HG02981 (cell line): ENCODE results near the gene MAD1L1.
"Not testable (repeated sequence)": the region's sequence is repeated elsewhere in the genome, so short reads cannot be mapped to it uniquely, and the experiment has no call there.

Experiments used
- ATAC-seq: cut with Tn5 transposase; IDR thresholded peaks from one replicate; pipeline ENCODE4 v1.9.1; 2021; ENCODE audit warnings: mild to moderate bottlenecking, moderate library complexity; ENCODE audit not compliant: unreplicated experiment

MAD1L1 gene

DNA sequence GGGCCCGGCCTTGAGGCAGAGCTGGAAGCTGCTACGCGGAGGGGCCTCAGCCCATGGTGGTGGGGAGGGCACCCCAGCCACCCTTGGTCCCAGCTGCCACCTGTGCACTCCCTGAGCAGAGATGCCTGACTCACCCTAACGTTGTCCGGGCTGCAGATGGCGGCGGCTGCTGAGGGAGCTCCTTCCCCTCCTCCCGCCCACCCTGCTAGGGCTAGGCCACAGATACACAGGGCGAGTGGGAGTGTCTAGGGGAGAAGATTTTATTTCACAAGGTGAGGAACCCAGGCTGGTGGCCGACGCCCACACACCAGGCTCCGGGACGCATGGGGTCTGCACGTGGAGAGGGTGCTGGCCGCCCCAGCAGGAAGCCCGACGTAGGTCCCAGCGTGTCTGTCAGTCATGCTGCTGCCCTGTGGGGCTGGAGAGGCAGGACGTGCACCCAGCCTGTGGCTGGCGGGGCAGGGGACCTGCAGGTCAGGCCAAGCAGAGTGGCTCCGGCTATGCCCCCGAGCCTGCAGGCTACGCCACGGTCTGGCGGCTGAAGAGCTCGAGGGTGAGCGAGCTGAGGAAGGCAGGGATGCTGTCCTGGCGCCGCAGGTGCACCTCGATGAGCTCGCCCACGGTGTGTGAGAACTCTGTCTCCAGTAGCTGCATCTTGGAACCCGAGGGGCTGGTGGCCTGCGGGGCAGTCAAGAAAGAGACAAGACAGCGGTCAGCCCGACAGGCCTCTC lies 417.0 kb downstream of the MAD1L1 start:
- not testable (repeated sequence) for ATAC-seq

DNA sequence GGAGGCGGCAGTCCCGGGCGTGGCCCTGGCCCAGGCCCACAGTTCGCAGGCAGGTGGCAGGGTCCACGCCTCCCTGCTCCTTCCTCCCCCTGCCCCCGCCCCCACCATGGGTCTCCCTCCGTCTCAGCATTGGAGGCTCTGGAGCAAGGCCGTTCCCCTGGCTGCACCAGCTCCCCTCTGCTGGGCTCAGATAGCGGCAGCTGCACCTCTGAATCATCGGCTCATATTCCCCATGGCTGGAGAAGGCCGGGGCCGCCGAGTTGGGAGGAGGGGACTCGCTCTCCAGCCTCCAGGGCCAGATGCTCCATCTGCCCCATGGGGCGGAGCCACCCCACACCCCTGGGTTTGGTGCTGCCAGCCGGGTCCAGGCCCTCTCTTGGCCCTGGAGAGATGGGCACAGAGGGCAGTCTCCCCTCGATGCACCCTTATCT lies 417.7 kb downstream of the MAD1L1 start:
- no peak for ATAC-seq

DNA sequence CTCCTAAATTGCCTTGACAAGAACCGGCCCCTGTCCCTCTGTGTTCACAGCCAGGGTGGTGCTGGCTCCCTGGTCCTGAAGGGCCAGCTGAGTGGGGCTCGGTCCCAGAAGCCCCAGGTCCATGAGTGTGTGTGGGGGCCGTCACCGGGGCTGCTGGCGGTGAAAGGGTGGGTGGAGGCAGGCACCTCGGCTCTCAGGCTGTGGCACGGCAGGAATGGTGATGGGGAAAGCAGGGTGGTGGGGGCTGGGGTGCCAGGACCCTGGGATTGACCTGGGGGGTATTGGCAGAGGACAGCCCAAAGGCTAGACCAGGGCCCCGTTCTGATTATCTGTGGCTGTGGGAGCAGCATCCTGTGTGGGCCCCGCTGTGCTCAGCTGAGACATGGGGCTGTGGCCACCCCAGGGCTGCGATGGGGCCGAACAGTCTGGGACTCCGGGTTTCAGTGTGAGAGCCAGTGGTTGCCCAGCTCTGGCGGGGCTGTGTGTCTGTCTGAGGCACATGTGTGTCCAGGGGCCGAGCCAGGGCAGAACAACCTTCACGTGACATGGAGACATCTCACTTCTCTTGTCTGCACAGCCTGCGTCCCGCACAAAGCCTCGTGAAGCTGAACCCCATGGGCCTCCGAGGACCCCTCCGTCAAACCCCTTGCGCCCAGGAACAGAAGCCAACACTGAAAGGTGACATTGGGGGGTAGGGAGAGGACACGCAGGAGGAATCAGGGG lies 418.5 kb downstream of the MAD1L1 start:
- ATAC-seq, result no peak

DNA sequence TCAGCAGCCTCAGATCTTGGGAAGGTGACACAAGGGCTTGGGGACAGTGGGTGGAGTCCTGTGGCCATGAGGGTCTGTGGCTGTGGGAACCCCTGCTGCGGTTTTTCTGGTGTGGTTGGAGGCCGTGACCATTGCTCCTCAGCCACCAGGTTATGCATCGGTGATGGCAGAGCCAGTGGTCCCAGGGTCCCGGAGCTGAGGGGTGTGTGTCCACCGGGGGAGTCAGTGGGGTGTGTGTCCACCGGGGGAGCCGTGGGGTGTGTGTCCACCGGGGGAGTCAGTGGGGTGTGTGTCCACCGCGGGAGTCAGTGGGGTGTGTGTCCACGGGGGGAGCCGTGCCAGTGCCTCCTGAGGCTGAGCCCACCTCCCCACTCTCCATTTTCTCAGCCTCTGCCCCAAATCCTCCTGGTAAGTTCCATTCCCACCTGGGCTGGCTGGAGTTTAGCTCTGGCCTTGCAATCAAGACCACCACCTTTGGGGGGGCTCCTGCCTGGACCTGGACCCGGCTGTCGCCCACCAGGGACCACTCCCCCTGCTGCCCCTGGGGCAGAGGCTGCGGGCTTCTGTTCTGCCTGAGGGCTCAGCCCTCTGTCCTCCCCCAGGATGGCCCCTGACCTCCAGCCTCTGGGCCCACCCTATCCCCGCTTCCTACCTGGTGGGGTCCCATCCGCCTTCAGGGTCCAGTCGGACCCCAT lies 419.2 kb downstream of the MAD1L1 start:
- no peak for ATAC-seq

DNA sequence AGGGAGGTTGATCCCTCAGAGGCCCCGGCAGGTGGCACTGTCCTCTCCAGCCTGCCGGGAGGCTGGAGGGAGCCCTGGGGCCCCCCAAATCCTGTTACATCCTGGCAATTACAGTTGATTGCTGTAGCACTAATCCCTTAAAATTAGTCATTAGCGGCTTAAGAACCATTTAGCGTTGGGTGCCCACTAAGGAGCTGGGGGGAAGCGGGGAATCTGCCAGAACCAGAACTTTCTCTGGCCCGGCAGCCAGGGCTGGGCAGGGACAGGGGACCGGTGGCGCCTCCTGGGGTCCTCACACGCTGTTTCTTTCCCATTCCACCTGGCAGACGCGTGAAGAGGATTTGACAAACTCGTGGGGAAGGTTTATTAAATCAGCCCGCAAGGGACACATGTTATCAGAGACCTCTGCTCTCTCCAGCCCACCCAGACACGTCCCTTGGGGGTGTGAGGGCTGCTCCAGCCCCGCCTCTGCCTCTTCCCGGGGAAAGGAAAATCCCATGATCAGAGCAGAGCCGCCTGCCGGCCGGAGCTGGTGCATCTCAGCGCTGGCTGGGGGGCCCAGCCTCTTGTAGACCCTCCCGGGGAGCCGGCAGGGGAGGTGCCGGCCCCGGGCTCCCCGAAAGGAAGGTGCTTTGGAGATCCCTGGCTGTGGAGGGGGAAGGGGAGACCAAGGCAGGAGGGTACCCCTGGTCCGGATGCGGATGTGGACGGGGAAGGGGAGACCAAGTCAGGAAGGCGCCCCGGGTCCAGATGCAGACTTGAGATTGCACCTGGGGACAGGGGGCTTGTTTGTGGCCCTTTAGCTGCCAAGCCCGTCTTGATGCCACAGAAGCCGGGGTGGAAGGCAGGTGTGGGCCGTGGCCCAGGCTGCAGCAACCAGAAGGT lies 420.0 kb downstream of the MAD1L1 start:
- ATAC-seq, result no peak

DNA sequence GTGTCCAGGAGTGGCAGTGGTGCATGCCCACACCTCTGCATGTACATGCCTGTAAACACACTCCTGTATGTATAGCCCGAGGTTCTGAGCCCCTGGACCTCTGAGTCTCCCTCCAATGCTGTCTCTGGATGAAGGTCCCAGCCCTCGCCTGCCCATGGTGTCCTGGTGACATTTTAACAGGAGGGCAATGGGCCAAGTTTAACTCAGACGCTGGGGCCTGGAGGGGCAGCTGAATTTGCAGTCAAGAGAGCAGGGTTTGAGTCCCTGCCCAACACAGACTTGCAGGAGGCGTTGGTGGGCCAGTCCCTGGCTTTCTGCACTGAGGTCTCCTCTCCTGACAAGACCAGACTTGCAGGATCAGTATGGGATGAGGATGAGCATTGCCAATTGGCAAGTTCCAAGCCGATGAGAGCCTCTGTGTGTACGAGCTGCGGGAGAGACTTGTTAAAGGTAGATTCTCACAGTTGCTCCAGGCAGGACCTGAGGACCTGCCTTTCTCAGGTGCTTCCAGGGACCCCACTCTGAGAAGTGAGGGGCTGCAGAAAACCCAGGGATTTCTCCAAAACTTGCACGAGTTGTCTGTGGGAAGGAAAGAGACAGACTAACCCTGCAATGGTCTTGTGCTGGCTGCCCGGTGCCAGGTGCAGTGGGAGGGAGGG lies 420.8 kb downstream of the MAD1L1 start:
- ATAC-seq, result no peak

DNA sequence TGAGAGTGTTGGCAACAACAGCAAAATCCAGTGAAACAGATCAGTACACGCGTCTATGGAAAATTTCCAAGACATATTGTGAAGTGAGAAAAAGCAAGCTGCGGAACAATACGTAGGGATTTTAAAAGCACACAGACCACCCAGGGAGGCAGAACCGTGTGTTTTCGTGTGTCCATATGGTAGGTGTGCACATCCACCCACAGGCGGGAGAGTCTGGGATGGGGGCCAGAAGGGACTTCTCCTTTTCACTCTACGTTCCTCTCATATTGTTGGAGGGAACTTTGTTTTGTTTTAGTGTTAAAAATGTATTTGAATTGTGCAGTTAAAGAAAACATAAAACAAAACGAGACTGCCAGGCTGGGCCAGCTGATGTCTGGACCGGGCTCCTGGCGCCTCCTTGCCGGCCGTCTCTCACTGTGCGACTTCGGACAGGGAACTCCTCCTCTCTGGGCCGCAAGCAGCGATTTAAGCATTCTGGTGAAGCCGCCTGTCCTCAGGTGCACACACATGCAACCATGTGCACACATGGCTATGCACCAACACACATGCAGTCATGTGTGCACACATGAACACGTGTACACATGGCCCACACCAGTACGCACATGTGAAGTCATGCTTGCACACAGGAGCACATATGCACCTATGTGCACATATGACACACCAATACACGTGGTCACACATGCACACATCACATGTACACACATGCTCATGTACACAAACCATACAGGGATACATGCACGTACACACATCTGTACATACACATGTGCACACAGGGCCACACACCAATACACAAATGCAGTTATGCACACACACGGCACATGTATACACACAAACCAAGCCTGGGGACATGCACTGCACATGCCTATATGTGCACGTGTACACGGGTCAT lies 421.5 kb downstream of the MAD1L1 start:
- ATAC-seq, result no peak

DNA sequence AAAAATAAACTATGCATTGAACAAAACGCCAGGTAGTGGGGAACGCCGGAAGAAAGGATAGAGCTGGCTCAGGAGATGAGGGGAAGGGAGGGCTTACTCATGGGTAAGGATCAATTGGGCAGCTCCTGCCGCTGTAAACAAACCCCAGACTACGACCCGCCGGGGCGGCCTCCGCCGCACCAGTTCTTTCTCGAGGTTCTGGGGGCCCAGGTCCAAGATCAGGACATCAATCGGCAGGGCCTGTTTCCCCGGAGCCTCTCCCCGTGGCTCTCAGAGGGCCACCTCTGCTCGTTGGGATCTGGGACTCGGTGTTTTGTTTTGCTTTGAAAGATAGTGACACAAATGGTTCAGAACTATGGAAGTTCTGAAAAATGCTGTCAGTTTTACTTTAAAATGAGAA lies 422.2 kb downstream of the MAD1L1 start:
- no peak for ATAC-seq

DNA sequence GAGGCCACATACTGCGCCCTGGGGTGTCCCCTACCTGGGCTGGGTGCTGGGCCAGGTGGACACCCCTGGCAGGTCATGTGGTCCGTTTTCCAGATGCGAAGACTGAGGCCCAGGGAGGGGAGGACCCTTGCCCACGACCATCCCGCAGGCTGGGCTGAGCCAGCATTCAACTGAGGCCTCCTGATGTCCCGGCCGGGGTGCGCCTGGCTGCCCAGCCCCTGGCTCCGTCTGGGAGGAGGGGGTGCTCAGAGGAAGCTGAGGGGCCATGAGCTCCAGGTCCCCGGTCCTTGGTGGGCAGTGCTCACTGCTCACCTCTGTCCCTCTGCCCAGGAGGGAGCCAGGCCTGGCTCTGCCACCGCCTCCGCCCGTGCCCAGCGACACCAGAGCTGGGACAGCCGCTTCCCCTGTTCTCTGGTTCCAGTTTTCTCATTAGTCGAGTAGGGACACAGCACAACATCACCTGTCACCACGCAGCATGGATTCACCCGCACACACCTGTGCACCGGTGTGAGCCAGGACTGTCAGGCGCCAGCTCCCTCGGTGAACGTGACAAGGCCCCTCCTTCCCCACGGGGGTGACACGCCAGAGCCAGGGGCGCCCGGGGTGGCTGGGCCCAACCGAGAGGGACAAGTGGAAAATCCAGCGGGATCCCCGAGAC lies 423.0 kb downstream of the MAD1L1 start:
- ATAC-seq, result no peak

DNA sequence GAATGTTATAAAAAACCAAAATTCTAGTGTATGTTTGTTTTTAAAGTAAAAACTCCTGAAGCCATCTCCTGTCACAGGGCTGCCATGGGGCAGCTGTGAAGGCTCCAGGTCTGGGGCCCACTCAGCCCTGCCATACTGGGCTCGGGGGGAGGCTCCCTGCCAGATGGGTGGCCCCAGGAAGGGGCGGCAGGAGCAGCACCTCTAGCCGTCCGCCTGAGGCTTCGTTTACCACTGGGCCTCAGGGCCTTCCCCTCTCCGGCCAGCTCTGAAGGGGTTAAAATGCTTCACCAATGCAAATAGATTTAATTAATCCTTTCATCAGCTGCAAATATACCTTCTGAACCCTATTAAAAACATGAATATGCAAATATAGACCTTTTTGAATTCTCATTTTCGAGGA lies 423.7 kb downstream of the MAD1L1 start:
- ATAC-seq, result no peak

DNA sequence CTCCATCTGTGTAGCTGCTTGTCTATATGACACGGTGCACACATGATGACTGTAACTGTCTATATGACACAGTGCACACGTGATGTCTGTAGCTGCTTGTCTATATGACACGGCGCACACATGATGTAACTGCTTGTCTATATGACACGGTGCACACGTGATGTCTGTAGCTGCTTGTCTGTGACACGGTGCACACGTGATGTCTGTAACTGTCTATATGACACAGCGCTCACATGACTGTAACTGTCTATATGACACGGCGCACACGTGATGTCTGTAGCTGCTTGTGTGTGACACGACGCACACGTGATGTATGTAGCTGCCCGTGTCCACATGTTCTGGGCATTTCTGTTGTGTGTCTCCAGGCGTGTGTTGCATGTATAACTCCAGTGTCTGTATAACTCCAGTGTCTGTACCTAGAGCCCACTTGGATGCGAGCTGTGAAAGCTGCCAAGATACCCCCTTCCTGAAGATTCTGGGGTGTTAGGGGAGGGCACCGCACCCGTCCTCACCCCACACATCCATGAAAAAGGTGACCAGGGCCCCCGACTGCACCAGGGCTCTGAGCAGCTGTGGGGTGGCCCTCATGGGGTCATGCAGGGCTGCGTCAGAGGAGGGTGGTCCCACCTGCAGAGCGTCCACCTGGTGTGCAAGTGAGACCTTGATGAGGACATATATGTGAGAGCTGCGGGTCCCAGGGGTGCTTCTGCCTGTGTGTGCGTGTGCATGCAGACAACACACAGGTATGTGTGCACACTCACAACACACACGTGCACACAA lies 424.7 kb downstream of the MAD1L1 start:
- no peak for ATAC-seq

DNA sequence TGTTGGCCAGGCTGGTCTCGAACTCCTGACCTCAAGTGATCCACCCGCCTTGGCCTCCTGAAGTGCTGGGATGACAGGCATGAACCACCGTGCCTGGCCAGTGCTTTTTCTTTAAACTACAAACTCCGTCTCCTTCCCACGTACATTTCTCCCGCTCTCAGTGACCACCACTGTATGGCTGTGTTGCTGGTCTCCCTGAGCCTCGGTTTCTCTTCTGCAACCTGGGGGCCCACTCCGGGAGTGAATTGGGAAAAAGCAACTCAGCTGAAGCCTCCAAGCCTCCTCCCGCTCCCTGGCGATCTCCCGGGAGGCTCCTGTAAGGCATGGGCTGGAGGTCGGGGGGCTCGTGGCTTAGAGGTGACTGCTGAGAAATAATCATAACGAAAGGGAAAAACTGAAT lies 426.4 kb downstream of the MAD1L1 start:
- ATAC-seq, result no peak

DNA sequence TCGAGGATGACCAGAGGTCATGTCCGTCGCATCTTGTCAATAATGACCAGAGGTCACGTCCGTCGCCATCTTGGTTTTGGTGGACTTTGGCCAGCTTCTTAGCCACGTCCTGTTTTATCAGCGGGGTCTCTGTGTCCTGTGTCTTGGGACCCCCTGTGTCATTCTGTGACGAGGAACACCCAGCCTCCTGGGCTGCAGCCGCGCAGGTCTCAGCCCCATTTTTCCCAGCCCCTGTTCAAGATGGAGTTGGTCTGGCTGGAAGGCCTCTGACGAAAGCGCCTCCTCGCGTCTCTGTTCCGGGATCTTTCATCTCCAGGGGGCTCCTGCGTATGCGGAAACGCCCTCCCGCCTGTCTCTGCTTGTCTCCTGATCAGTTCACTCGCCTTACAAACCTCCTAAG lies 428.4 kb downstream of the MAD1L1 start:
- ATAC-seq, result no peak

DNA sequence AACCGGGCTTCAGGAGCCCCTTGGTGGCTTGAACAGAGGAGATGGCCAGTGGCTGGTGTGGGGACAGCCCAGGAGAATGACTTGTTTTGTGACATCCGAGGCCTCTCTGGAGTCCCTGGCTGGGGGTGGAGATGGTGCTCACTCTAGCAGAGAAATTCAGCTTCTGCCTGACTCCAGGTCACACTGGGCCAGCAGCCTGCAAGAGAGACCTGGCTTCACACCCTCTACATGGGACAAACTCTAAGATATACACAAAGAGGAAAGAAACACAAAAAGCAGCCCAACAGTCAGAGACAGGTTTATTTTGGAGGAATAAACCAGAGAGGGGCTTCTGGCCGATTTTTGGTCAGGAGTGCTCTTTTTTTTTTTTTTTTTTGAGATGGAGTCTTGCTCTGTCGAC lies 429.8 kb downstream of the MAD1L1 start:
- no peak for ATAC-seq

DNA sequence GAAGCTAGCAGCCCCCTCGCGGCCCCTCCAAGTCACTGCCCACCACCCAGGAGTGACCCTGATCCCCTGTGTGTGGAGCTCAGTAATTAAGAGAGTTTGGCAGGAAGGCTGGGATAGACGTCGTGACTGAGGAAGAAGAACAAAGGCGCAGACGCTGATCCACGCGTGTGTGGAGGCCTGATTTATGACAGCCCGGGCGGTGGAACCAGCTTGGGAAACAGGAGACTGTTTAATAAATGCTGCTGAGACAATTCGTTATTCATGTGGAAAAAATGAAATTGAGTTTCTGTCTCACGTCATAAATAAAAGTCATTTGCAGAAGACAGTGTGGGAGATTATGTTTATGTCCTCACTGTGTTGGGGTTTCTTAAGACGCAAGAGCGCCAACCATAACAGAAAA lies 431.8 kb downstream of the MAD1L1 start:
- no peak for ATAC-seq

DNA sequence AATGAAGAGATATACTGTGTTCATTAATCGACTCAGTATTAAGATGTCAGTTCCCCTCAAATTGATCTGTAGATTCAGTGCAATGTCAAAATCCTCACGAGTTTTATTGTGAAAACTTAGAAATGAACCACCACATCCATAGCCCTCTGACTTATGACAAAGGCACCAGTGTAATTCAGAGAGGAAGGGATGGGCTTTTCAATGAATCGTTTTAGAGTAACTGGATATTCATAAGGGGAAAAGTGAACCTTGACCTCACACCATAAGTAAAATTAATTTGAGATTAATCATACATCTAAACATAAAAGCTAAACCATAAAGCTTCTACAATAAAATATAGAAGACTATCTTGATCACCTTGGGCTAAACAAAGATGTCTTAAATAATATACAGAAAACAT lies 434.6 kb downstream of the MAD1L1 start:
- ATAC-seq, result no peak

DNA sequence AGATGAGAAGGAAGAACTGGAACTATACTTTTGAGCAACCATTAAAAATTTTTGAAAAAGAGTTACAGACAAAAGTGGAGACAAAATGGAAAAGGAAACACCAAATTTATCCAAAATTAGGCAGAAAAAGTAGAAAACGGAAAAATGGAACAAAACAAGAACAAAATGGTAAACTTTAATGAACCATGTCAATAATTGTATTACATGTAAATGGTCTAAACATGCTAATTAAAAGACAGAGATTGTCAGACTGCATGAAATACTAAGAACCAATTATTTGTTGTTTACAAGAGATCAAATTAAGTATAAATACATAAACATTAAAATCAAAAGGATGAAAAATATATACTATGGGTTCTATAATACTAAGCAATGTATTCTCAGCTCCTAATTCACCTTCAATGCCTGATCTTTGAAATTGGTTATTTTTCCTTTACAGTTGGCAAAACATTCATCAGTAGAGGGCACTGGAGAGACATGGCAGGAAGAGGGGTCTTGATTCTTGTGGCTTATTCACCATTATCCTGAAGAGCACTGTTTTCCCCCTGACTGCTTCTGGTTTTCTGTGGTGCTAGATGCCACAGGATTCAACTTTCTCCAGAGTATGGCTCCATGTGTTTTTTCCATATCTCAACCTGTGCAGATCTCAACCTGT lies 437.7 kb downstream of the MAD1L1 start:
- ATAC-seq, result no peak
